CD4-positive, CD25-positive, alpha-beta regulatory T cell (primary cell): ENCODE data around the gene CLCNKB. TPM values are rescaled to one million over a fixed set of nuclear protein-coding genes. Genes with fewer than 3 reads are reported as not detected.
"Not testable (repeated sequence)": the region's sequence is repeated elsewhere in the genome, so short reads cannot be mapped to it uniquely, and the experiment has no call there.

ENCODE experiments used
- ATAC-seq, 2 donors: fragments of 150-1000 bp; cut with Tn5 transposase; one replicate each; pipeline ENCODE4 v1.10.0; 2021; ENCODE audit warnings: low read depth in 2 of 2, moderate number of reproducible peaks in 2 of 2, moderate library complexity in 1 of 2
- DNase-seq, 3 donors: peaks; one replicate each; pipeline versions ENCODE4 v3.0.0 to v3.0.0-alpha.2; 2012 to 2022; ENCODE audit warnings: mixed read lengths in 1 of 3
- H3K27ac ChIP-seq: one replicate; pipeline ENCODE4 v1.7.0; 2013; ENCODE audit warnings: mild to moderate bottlenecking, low read length; ENCODE audit not compliant: insufficient read depth, poor library complexity, severe bottlenecking
- H3K27me3 ChIP-seq: one replicate; pipeline ENCODE4 v1.7.0; 2013; ENCODE audit warnings: low read length; ENCODE audit not compliant: control insufficient read depth, insufficient read depth
- H3K36me3 ChIP-seq: one replicate; pipeline ENCODE4 v1.7.0; 2013; ENCODE audit warnings: mild to moderate bottlenecking, low read length, moderate library complexity; ENCODE audit not compliant: control insufficient read depth, insufficient read depth
- H3K4me1 ChIP-seq: 2 replicates; pipeline ENCODE4 v1.7.0; 2013; ENCODE audit warnings: mild to moderate bottlenecking, low read length; ENCODE audit not compliant: insufficient read depth, control insufficient read depth, poor library complexity, severe bottlenecking
- H3K4me3 ChIP-seq: one replicate; pipeline ENCODE4 v1.7.0; 2013; ENCODE audit warnings: low read depth, mild to moderate bottlenecking, low read length, moderate library complexity
- H3K9me3 ChIP-seq, 2 experiments: 1 replicate in 1 of 2; 2 replicates in 1 of 2; pipeline ENCODE4 v1.7.0; 2013; ENCODE audit warnings: low read length in 2 of 2, mild to moderate bottlenecking in 1 of 2, moderate library complexity in 1 of 2; ENCODE audit not compliant: control insufficient read depth in 2 of 2
- H3K27ac Mint-ChIP-seq, 3 donors: one replicate each; pipeline ENCODE4 v1.8.0; 2020 to 2022; ENCODE audit warnings: mild to moderate bottlenecking in 3 of 3, mixed read lengths in 3 of 3, moderate library complexity in 2 of 3
- H3K27me3 Mint-ChIP-seq: one replicate; pipeline ENCODE4 v1.8.0; 2022; ENCODE audit warnings: mild to moderate bottlenecking, mixed read lengths
- H3K36me3 Mint-ChIP-seq: one replicate; pipeline ENCODE4 v1.8.0; 2020; ENCODE audit warnings: mixed read lengths
- H3K4me1 Mint-ChIP-seq, 4 donors: one replicate each; pipeline ENCODE4 v1.8.0; 2020 to 2022; ENCODE audit warnings: mixed read lengths in 4 of 4, mild to moderate bottlenecking in 1 of 4
- H3K4me3 Mint-ChIP-seq, 4 donors: one replicate each; pipeline ENCODE4 v1.8.0; 2020 to 2022; ENCODE audit warnings: mild to moderate bottlenecking in 4 of 4, mixed read lengths in 4 of 4, moderate library complexity in 3 of 4
- H3K9me3 Mint-ChIP-seq, 7 donors: one replicate each; pipeline ENCODE4 v1.8.0; 2020 to 2022; ENCODE audit warnings: mixed read lengths in 7 of 7, mild to moderate bottlenecking in 3 of 7, moderate library complexity in 2 of 7
- polyA plus RNA-seq, 4 donors: library from polyadenylated mRNA; unstranded; fragments of 300-500 nt; fragmentation: Illumina TruSeq; gene quantifications; one replicate each; pipeline ENCODE4 v1.2.3, GENCODE V29; 2021
- total RNA-seq: library from RNA; stranded (reverse); gene quantifications from one replicate; pipeline ENCODE4 v1.2.3, GENCODE V29; 2022

The CLCNKB gene
- total and polyA plus RNA-seq, 5 donors from 2014 or later: not detected

- DNase-seq: no peak
- no peak within 1 kb of the TSS for H3K4me3 Mint-ChIP-seq
- Histone ChIP-seq H3K27ac (no peak within 1 kb of the TSS), H3K27me3 (no peaks in the 10 kb centered on the region), H3K4me1 (peaks cover 7% of the 10 kb centered on the region), H3K36me3 (no peaks in the 10 kb centered on the region), H3K9me3 (no peaks in the 10 kb centered on the region), H3K4me3 (no peak within 1 kb of the TSS)
- H3K36me3 Mint-ChIP-seq: no peaks in the 10 kb centered on the region
- H3K4me1 Mint-ChIP-seq: no peaks in the 10 kb centered on the region
- peaks cover 17% of the 10 kb centered on the region for H3K27me3 Mint-ChIP-seq
- no peak within 1 kb of the TSS for H3K27ac Mint-ChIP-seq
- H3K9me3 Mint-ChIP-seq: no peaks in the 10 kb centered on the region
- no peak for ATAC-seq
These were observed 25.9 kb upstream of the CLCNKB start, which contains the start of gene HSPB7 for GRCh38 chr1:16017461-16018303. HSPB7 (minus strand) TSS chr1:16018043; CDS start chr1:16017963, 80 bp downstream.

DNA sequence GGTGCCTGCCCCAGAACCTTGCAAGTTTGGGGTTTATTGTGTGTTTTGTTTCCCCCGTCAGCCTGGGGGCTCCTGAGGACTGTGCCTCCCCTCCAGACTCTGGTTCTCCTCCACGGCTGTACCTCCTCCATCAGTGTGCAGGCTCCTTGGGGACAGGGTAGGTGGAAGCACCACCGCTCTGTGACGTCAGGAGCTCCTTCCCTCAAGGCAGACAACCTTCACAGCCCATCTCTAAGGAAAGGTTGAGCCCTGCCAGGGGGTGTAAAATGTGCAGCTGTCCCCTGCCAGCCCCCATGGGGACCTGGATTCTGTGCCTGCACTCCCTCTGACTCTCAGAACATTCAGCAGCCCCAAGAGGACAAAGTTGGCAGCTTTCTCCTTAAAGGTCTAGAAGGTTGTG, 25.3 kb upstream of the CLCNKB start:
- no peaks in the 10 kb centered on the region for H3K36me3 ChIP-seq
- H3K27me3 ChIP-seq: no peaks in the 10 kb centered on the region
- Mint-ChIP-seq H3K4me1 (no peaks in the 10 kb centered on the region), H3K4me3 (no peak overlapping the region), H3K36me3 (no peaks in the 10 kb centered on the region), H3K27ac (no peak overlapping the region), H3K9me3 (no peaks in the 10 kb centered on the region), H3K27me3 (peaks cover 16% of the 10 kb centered on the region)
- ATAC-seq: no peak
- no peaks in the 10 kb centered on the region for H3K9me3 ChIP-seq
- no peak overlapping the region for H3K4me3 ChIP-seq
- no peak for DNase-seq
- H3K27ac ChIP-seq: no peak overlapping the region
- peaks cover 1% of the 10 kb centered on the region for H3K4me1 ChIP-seq

- Mint-ChIP-seq H3K27ac (peak overlapping the region in 1 of 3 donors; percentile 38), H3K4me1 (no peaks in the 10 kb centered on the region), H3K4me3 (no peak overlapping the region), H3K9me3 (no peaks in the 10 kb centered on the region), H3K27me3 (peaks cover 9% of the 10 kb centered on the region), H3K36me3 (no peaks in the 10 kb centered on the region)
- DNase-seq: no peak
- ATAC-seq: no peak
- Histone ChIP-seq H3K36me3 (no peaks in the 10 kb centered on the region), H3K9me3 (no peaks in the 10 kb centered on the region), H3K4me1 (no peaks in the 10 kb centered on the region), H3K27me3 (no peaks in the 10 kb centered on the region), H3K27ac (no peak overlapping the region), H3K4me3 (no peak overlapping the region)
These were observed 24.6 kb upstream of the CLCNKB start for GRCh38 chr1:16018749-16019643.

DNA sequence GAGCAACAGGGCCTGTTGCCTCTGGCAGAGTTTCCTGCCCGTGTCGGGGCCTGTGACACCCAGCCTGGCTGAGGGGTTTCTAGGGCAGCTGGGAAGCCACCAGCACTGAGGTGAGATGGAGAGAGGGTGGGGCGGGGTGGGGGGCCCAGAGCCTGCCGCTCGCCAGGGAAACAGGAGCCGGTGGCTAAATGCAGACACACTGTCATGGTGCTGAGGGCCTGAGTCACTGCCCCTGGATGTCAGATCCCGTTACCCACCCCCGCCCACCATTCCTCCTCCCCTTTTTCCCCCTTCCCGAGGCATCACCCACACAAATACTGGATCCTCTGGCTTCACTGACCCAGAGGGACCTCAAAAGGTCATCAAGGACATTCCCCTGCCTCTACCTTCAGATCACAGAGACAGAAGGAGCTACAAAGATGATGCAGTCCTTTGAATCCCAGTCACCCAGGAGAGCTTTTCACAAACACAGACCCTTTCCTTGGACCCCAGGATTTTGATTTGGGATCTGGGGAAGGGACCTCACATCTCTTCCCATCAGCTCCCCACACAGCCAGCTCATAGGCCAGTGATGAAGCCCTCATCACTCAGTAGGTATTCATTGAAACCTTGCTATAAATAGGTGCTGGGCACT, 23.8 kb upstream of the CLCNKB start:
- DNase-seq (no peak), ATAC-seq (no peak)
- H3K4me3 Mint-ChIP-seq: no peak overlapping the region
- no peaks in the 10 kb centered on the region for H3K9me3 Mint-ChIP-seq
- Histone ChIP-seq H3K27ac (no peak overlapping the region), H3K27me3 (no peaks in the 10 kb centered on the region), H3K4me3 (no peak overlapping the region), H3K4me1 (no peaks in the 10 kb centered on the region), H3K36me3 (no peaks in the 10 kb centered on the region), H3K9me3 (no peaks in the 10 kb centered on the region)
- no peaks in the 10 kb centered on the region for H3K4me1 Mint-ChIP-seq
- H3K36me3 Mint-ChIP-seq: no peaks in the 10 kb centered on the region
- H3K27ac Mint-ChIP-seq: peak overlapping the region in 1 of 3 donors; percentile 38
- peaks cover 2% of the 10 kb centered on the region for H3K27me3 Mint-ChIP-seq

- Histone ChIP-seq H3K9me3 (no peaks in the 10 kb centered on the region), H3K4me3 (no peak overlapping the region), H3K27me3 (no peaks in the 10 kb centered on the region), H3K4me1 (no peaks in the 10 kb centered on the region), H3K36me3 (no peaks in the 10 kb centered on the region), H3K27ac (no peak overlapping the region)
- Mint-ChIP-seq H3K27ac (no peak overlapping the region), H3K4me1 (no peaks in the 10 kb centered on the region), H3K36me3 (no peaks in the 10 kb centered on the region), H3K9me3 (no peaks in the 10 kb centered on the region), H3K4me3 (no peak overlapping the region), H3K27me3 (no peaks in the 10 kb centered on the region)
- no peak for DNase-seq
- ATAC-seq: no peak
These were observed 23.3 kb upstream of the CLCNKB start for GRCh38 chr1:16020325-16020724.

GRCh38 chr1:16020878-16021277, 22.7 kb upstream of the CLCNKB start:
- not testable (repeated sequence) for H3K27me3 Mint-ChIP-seq, ATAC-seq, H3K27me3 ChIP-seq, DNase-seq, H3K4me1 ChIP-seq, H3K4me1 Mint-ChIP-seq, H3K36me3 ChIP-seq, H3K4me3 ChIP-seq, H3K9me3 ChIP-seq, H3K4me3 Mint-ChIP-seq, H3K9me3 Mint-ChIP-seq, H3K27ac Mint-ChIP-seq, H3K27ac ChIP-seq, H3K36me3 Mint-ChIP-seq

DNA sequence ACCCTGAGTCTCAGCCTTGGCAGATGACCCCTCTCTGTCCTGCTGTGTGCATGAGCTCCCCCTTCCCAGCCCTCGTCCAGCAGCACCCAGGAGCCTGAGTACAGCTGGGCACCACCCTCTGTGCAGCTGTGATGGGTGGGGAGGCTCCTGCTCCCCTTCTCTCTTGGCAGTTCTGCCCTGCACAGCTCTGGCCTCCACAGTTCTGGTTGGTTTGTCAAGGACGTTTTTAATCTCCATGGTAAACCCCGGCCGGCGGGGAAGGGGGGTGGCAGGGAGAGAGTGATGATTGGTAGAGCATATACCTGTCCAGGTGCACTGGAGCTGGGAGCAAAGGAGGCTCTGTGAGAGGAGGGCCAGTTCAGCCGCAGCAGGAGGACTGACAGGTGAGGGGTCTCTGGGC, 21.9 kb upstream of the CLCNKB start, which contains the start of gene CLCNKA:
CLCNKA (plus strand) TSS at position 356 of the 400 bp plus-strand sequence. CDS start 584 bp downstream, outside the sequence.
- H3K27ac Mint-ChIP-seq: no peak within 1 kb of the TSS
- no peaks in the 10 kb centered on the region for H3K4me1 Mint-ChIP-seq
- no peak within 1 kb of the TSS for H3K4me3 Mint-ChIP-seq
- Histone ChIP-seq H3K27ac (no peak within 1 kb of the TSS), H3K36me3 (no peaks in the 10 kb centered on the region), H3K4me1 (peaks cover under 1% of the 10 kb centered on the region), H3K9me3 (no peaks in the 10 kb centered on the region), H3K27me3 (no peaks in the 10 kb centered on the region), H3K4me3 (no peak within 1 kb of the TSS)
- no peaks in the 10 kb centered on the region for H3K9me3 Mint-ChIP-seq
- no peaks in the 10 kb centered on the region for H3K27me3 Mint-ChIP-seq
- DNase-seq (no peak), ATAC-seq (no peak)
- H3K36me3 Mint-ChIP-seq: no peaks in the 10 kb centered on the region
